ENCODE data around the gene ACAN. TPM values are rescaled to one million over a fixed set of nuclear protein-coding genes. Genes with fewer than 3 reads are reported as not detected.

The ACAN gene
- total and polyA plus RNA-seq, 9 of the 15 experiments (the other 6 are each of a cell fraction or from before 2014, with no cell fraction given) = not detected

DNA sequence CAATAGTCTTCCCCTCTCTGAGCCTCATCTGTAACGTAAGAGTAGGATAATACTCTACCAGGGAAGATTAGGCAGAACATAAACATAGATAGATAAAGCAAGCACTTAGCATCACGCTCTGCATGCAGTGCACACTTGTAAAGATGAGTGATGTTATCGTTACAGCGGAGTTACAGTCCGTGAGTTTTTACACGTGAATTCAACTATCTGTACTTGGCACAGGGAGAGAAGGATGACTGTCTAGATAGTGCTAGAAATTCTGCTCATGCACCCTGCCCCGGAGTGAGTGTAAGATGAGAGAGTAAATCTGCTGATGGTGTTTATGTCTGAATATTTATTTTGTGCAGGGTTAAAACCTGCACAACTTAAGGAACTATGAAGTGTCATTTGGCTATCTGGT lies 56.3 kb downstream of the ACAN start (continued):
- TF ChIP-seq FOXA1 (IDR thresholded peaks at IDR 0.05; ENCODE audit: borderline replicate concordance) (no peak), EP300 (IDR thresholded peaks at IDR 0.05; ENCODE audit: low read length) (no peak), KDM1A (IDR thresholded peaks at IDR 0.05) (peak; percentile 24 to 35; a peak in 1 of 4 replicates), SMAD1 (IDR thresholded peaks at IDR 0.05; ENCODE audit: low read depth, low read length, partially characterized antibody) (no peak), TAL1 (IDR thresholded peaks at IDR 0.05) (peak; percentile 12; the same call in 1 of the 2 replicates), FOSL1 (tag; conservative IDR thresholded peaks at IDR 0.05) (no peak), NCOR1 (IDR thresholded peaks at IDR 0.05) (no peak), ZKSCAN3 (CRISPR knock-in tag; IDR thresholded peaks at IDR 0.05) (no peak), SOX6 (IDR thresholded peaks at IDR 0.05) (0 out of 2 replicates have a peak, but pooled peaks have one; percentile 16), ELK1 (CRISPR knock-in tag; IDR thresholded peaks at IDR 0.05) (no peak), NELFE (IDR thresholded peaks at IDR 0.05; ENCODE audit: insufficient read depth, insufficient read length) (no peak), MTA2 (IDR thresholded peaks at IDR 0.05; ENCODE audit: low read depth) (no peak), CTBP1 (IDR thresholded peaks at IDR 0.05; ENCODE audit: borderline replicate concordance) (peak; percentile 22; the same call in 1 of the 2 replicates)
- TF ChIP-seq, protein P1, sequence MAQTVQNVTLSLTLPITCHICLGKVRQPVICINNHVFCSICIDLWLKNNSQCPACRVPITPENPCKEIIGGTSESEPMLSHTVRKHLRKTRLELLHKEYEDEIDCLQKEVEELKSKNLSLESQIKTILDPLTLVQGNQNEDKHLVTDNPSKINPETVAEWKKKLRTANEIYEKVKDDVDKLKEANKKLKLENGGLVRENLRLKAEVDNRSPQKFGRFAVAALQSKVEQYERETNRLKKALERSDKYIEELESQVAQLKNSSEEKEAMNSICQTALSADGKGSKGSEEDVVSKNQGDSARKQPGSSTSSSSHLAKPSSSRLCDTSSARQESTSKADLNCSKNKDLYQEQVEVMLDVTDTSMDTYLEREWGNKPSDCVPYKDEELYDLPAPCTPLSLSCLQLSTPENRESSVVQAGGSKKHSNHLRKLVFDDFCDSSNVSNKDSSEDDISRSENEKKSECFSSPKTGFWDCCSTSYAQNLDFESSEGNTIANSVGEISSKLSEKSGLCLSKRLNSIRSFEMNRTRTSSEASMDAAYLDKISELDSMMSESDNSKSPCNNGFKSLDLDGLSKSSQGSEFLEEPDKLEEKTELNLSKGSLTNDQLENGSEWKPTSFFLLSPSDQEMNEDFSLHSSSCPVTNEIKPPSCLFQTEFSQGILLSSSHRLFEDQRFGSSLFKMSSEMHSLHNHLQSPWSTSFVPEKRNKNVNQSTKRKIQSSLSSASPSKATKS (CRISPR knock-in tag; IDR thresholded peaks at IDR 0.05) = no peak
- TF ChIP-seq, protein P2, sequence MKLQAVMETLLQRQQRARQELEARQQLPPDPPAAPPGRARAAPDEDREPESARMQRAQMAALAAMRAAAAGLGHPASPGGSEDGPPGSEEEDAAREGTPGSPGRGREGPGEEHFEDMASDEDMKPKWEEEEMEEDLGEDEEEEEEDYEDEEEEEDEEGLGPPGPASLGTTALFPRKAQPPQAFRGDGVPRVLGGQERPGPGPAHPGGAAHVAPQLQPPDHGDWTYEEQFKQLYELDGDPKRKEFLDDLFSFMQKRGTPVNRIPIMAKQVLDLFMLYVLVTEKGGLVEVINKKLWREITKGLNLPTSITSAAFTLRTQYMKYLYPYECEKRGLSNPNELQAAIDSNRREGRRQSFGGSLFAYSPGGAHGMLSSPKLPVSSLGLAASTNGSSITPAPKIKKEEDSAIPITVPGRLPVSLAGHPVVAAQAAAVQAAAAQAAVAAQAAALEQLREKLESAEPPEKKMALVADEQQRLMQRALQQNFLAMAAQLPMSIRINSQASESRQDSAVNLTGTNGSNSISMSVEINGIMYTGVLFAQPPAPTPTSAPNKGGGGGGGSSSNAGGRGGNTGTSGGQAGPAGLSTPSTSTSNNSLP (IDR thresholded peaks at IDR 0.05; ENCODE audit: borderline replicate concordance, low read depth, low read length) = no peak
- TF ChIP-seq, protein P3, sequence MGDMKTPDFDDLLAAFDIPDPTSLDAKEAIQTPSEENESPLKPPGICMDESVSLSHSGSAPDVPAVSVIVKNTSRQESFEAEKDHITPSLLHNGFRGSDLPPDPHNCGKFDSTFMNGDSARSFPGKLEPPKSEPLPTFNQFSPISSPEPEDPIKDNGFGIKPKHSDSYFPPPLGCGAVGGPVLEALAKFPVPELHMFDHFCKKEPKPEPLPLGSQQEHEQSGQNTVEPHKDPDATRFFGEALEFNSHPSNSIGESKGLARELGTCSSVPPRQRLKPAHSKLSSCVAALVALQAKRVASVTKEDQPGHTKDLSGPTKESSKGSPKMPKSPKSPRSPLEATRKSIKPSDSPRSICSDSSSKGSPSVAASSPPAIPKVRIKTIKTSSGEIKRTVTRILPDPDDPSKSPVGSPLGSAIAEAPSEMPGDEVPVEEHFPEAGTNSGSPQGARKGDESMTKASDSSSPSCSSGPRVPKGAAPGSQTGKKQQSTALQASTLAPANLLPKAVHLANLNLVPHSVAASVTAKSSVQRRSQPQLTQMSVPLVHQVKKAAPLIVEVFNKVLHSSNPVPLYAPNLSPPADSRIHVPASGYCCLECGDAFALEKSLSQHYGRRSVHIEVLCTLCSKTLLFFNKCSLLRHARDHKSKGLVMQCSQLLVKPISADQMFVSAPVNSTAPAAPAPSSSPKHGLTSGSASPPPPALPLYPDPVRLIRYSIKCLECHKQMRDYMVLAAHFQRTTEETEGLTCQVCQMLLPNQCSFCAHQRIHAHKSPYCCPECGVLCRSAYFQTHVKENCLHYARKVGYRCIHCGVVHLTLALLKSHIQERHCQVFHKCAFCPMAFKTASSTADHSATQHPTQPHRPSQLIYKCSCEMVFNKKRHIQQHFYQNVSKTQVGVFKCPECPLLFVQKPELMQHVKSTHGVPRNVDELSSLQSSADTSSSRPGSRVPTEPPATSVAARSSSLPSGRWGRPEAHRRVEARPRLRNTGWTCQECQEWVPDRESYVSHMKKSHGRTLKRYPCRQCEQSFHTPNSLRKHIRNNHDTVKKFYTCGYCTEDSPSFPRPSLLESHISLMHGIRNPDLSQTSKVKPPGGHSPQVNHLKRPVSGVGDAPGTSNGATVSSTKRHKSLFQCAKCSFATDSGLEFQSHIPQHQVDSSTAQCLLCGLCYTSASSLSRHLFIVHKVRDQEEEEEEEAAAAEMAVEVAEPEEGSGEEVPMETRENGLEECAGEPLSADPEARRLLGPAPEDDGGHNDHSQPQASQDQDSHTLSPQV (IDR thresholded peaks at IDR 0.05) = no peak
- TF ChIP-seq, protein P4, sequence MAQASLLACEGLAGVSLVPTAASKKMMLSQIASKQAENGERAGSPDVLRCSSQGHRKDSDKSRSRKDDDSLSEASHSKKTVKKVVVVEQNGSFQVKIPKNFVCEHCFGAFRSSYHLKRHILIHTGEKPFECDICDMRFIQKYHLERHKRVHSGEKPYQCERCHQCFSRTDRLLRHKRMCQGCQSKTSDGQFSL (CRISPR knock-in tag; IDR thresholded peaks at IDR 0.05) = no peak
- TF ChIP-seq, protein P4 (tag; IDR thresholded peaks at IDR 0.05) = no peak

All from K562 (cell line).